ENCODE data around the gene COL4A3. TPM values are rescaled to one million over a fixed set of nuclear protein-coding genes. Genes with fewer than 3 reads are reported as not detected.

The COL4A3 gene
- total and polyA plus RNA-seq, 9 of the 15 experiments (the other 6 are each of a cell fraction or from before 2014, with no cell fraction given): not detected

- no peak for TF ChIP-seq NELFE (IDR thresholded peaks at IDR 0.05; ENCODE audit: insufficient read depth, insufficient read length)
- TF ChIP-seq, protein P1, sequence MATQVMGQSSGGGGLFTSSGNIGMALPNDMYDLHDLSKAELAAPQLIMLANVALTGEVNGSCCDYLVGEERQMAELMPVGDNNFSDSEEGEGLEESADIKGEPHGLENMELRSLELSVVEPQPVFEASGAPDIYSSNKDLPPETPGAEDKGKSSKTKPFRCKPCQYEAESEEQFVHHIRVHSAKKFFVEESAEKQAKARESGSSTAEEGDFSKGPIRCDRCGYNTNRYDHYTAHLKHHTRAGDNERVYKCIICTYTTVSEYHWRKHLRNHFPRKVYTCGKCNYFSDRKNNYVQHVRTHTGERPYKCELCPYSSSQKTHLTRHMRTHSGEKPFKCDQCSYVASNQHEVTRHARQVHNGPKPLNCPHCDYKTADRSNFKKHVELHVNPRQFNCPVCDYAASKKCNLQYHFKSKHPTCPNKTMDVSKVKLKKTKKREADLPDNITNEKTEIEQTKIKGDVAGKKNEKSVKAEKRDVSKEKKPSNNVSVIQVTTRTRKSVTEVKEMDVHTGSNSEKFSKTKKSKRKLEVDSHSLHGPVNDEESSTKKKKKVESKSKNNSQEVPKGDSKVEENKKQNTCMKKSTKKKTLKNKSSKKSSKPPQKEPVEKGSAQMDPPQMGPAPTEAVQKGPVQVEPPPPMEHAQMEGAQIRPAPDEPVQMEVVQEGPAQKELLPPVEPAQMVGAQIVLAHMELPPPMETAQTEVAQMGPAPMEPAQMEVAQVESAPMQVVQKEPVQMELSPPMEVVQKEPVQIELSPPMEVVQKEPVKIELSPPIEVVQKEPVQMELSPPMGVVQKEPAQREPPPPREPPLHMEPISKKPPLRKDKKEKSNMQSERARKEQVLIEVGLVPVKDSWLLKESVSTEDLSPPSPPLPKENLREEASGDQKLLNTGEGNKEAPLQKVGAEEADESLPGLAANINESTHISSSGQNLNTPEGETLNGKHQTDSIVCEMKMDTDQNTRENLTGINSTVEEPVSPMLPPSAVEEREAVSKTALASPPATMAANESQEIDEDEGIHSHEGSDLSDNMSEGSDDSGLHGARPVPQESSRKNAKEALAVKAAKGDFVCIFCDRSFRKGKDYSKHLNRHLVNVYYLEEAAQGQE (IDR thresholded peaks at IDR 0.05; ENCODE audit: borderline replicate concordance): peak; percentile 70
- TF ChIP-seq, protein P1 (CRISPR knock-in tag; IDR thresholded peaks at IDR 0.05; ENCODE audit: low read depth): no peak
- no peak for TF ChIP-seq CTCFL (IDR thresholded peaks at IDR 0.05; ENCODE audit: borderline replicate concordance, insufficient read depth, low read depth, low read length, poor library complexity, severe bottlenecking)
- TF ChIP-seq ZNF695 (CRISPR knock-in tag; IDR thresholded peaks at IDR 0.05): no peak
- TF ChIP-seq HDAC1 (IDR thresholded peaks at IDR 0.05): no peak
- TF ChIP-seq ZNF316 (IDR thresholded peaks at IDR 0.05): no peak
- no peak for TF ChIP-seq ZNF311 (CRISPR knock-in tag; IDR thresholded peaks at IDR 0.05)
- TF ChIP-seq, protein P2, sequence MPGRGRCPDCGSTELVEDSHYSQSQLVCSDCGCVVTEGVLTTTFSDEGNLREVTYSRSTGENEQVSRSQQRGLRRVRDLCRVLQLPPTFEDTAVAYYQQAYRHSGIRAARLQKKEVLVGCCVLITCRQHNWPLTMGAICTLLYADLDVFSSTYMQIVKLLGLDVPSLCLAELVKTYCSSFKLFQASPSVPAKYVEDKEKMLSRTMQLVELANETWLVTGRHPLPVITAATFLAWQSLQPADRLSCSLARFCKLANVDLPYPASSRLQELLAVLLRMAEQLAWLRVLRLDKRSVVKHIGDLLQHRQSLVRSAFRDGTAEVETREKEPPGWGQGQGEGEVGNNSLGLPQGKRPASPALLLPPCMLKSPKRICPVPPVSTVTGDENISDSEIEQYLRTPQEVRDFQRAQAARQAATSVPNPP (IDR thresholded peaks at IDR 0.05; ENCODE audit: borderline replicate concordance, insufficient read depth, insufficient read length): no peak
- no peak for TF ChIP-seq SRSF7 (optimal IDR thresholded peaks at IDR 0.05; ENCODE audit: low read depth, low read length)
- no peak for TF ChIP-seq RBM14 (IDR thresholded peaks at IDR 0.05; ENCODE audit: borderline replicate concordance, insufficient read depth, low read depth, low read length)
- TF ChIP-seq BCL6 (CRISPR knock-in tag; IDR thresholded peaks at IDR 0.05): no peak
- no peak; the same call in 1 of the 2 replicates for TF ChIP-seq JUN (IDR thresholded peaks at IDR 0.05; ENCODE audit: borderline replicate concordance, low read depth, low read length)
- TF ChIP-seq JUN (CRISPR knock-in tag; IDR thresholded peaks at IDR 0.05; ENCODE audit: borderline replicate concordance): no peak
- TF ChIP-seq POU5F1 (IDR thresholded peaks at IDR 0.05; ENCODE audit: borderline replicate concordance, low read depth, low read length, partially characterized antibody): peak; percentile 94
- no peak for TF ChIP-seq ZNF551 (CRISPR knock-in tag; IDR thresholded peaks at IDR 0.05)
- no peak for TF ChIP-seq FOXJ2 (tag; IDR thresholded peaks at IDR 0.05)
Measured at GRCh38 chr2:227324995-227325838, 160.8 kb downstream of the COL4A3 start, which contains the start of gene MFF (continued).

Measured in K562 (cell line).